HG03097 (cell line): ENCODE measurements around the gene LILRA1.
"Not testable (repeated sequence)": the region's sequence is repeated elsewhere in the genome, so short reads cannot be mapped to it uniquely, and the experiment has no call there.

Experiments used
- ATAC-seq: cut with Tn5 transposase; IDR thresholded peaks from one replicate; pipeline ENCODE4 v1.9.1; 2021; ENCODE audit not compliant: unreplicated experiment, low FRiP score

Gene LILRA1

DNA sequence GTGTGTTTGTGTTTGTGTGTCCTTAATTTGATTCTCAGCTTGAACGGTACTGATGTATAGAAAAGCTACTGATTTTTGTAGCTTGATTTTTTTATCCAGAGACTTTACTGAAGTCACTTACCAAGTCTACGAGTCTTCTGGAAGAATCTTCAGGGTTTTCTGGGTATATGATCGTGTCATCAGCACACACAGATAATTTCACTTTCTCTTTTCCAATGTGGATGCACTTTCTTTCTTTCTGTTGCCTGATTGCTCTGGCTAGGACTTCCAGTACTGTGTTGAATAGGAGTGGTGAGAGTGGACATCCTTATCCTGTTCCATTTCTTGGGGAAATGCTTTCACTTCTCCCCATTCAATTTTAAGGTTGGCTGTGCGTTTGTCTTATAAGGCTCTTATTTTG is 29.0 kb downstream of the LILRA1 start:
- ATAC-seq = no peak

DNA sequence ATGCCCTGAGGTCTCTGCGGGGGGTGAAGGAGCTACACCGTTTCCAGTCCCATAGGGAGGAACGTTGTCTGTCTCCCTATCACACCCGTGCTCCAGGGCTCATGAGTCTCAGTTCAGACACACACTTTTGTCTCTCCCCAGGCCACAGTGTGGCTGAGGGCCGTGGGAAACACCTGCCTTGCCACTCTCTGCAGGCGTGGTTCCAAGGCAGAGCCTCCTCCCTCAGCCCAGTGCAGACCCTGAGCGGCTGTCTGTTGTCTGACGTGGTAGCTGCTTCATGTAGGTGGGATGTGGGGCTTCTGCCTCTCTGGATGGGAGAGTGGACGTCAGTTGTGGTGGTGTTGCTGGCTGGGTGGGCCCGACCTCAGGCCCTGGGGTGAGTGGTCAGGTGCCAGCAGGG is 30.8 kb downstream of the LILRA1 start:
- not testable (repeated sequence) for ATAC-seq

GRCh38 chr19:54624934-54625730 is 31.7 kb downstream of the LILRA1 start:
- ATAC-seq = not testable (repeated sequence)

GRCh38 chr19:54626757-54627156 is 33.3 kb downstream of the LILRA1 start:
- no peak for ATAC-seq

DNA sequence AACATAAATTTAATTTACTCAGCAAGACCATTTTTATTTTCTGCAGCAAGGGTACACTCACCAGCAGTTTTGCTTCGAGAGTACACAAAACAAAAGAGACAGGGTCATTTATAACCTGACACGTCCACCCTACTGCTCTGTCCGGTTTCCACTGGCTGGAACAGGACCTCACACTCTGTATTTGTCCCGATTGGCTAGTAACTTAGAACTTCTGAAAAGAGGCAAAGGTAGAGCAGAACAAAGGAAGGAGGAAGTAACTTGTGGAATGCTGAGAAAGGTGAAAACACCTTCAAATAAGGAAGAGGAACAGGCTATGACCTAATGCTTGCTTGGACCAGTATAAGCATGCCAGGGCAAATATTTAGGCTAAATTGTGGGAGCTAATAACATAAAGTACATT is 34.5 kb downstream of the LILRA1 start:
- not testable (repeated sequence) for ATAC-seq

DNA sequence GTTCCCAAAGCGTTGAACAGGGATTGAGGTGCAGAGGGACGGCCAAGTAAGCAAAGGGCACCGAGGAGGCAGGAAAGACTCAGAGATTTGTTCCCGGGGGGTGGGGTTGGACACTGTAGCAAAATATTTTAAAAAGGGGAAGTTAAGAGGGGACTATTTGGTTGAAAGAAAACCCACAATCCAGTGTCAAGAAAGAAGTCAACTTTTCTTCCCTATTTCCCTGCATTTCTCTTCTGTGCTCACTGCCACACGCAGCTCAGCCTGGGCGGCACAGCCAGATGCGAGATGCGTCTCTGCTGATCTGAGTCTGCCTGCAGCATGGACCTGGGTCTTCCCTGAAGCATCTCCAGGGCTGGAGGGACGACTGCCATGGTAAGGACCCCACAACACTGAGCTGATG is 36.8 kb downstream of the LILRA1 start, which contains the start of gene LILRB1:
Gene LILRB1 (plus strand): TSS at position 223 of the 400 bp plus-strand sequence. CDS start 590 bp downstream, outside the sequence.
- ATAC-seq = not testable (repeated sequence)

- ATAC-seq = no peak
These were observed 37.4 kb downstream of the LILRA1 start for GRCh38 chr19:54630782-54631181.

GRCh38 chr19:54631489-54632337 is 38.3 kb downstream of the LILRA1 start:
- not testable (repeated sequence) for ATAC-seq

GRCh38 chr19:54632517-54632916 is 39.1 kb downstream of the LILRA1 start:
- not testable (repeated sequence) for ATAC-seq

DNA sequence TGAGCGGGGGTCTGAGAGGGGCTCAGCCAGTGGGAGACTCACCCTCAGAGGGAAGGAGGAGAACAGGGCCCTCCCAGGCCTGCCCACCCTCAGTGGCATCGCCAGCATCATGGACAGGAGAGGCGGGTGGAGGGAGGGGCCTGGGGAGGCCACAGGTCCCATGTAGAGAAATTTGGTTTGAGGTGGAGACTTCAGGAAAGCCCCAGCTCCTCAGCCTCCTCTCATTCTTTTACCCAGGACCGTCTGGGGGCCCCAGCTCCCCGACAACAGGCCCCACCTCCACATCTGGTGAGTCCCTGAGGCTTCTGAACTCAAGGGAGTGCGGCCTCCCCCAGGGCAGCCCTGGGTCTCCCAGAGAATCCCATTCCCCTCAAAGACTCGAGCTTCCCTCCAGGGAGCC is 40.0 kb downstream of the LILRA1 start:
- ATAC-seq = no peak

DNA sequence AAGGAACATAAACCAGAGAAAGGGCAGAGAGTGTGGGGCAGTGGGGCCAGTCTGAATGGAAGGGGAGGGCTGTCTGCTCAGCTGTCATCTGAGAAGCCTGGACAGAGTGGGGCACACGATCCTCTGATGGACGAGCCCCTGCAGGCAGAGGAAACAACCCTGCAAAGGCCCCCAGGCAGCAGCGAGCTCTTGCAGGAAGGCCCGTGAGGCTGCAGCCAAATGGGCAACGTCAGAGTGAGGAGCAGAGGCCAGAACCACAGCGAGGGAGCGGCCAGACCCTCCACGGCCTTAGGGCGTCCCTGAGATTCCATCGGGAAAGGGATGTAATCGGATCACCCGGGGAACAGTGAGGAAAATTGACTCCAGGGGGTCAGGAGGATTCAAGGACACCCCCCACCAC is 42.6 kb downstream of the LILRA1 start:
- not testable (repeated sequence) for ATAC-seq

DNA sequence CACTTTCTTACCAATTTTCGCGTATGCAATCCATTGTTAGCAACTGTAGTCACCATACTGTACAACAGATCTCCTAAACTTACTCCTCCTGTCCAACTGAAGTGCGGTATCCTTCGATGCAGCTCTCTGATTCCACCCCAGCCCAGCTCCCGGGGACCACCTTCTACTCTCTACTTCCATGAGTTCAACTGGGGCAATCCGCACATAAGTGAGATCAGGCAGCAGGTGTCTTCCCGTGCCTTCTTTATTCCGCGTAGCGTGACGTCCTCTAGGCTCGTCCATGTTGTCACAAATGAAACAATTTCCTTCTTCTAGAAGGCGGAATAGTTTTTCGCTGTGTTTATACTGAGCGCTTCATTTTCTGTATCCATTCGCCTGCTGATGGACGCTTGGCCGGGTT is 45.3 kb downstream of the LILRA1 start:
- no peak for ATAC-seq

GRCh38 chr19:54642953-54643352 is 49.5 kb downstream of the LILRA1 start:
- ATAC-seq = not testable (repeated sequence)

DNA sequence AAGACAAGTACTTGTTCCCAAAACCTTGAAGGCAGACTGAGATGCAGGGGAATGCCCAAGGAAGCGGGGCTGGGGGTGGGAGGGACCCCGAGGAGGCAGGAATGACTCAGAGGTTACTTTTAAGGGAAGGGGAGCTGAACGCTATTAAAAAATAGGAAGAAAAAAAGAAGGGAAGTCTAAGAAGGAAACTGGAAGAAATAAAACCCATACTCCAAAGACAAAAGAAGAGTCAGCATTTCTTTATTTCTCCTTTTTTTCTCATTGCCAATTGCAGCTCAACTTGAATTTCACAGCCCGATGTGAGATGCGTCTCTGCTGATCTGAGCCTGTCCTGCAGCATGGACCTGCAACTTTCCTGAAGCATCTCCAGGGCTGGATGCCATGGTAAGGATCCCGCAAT is 50.2 kb downstream of the LILRA1 start:
- ATAC-seq = not testable (repeated sequence)

- ATAC-seq = no peak
These were observed 50.6 kb downstream of the LILRA1 start for GRCh38 chr19:54644056-54644455.

DNA sequence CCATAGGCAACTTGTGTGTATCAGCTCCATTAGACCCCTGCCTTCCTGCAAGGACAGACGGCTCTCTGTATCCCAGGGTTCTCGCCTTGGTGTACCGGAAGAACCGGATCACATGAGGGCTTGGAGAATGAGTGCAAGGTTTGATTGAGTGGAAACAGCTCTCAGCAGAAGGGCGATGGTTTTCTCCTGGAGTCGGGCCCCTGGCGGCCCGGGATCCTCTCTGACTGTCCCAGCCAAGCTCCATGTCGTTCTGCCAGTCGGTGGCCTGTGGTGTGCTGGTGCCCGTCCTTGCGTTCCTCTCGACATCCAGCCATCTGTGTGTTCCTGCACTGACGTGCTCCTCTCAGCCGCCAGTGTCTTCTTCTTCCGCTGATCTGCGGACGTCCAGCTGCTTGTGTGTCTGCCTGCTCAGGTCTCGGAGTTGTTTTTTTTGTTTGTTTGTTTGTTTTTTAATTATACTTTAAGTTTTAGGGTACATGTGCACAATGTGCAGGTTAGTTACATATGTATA is 53.0 kb downstream of the LILRA1 start:
- no peak for ATAC-seq

GRCh38 chr19:54648129-54648528 is 54.7 kb downstream of the LILRA1 start:
- ATAC-seq = no peak

GRCh38 chr19:54650108-54650655 is 56.8 kb downstream of the LILRA1 start:
- ATAC-seq = no peak
